HCT116 (cell line): Measurements from ENCODE around the gene SGIP1. TPM values are rescaled to one million over a fixed set of nuclear protein-coding genes. Genes with fewer than 3 reads are reported as not detected.

Experiments used
- ATAC-seq: fragments of 200-7000 bp; cut with Tn5 transposase; 2 replicates; pipeline ENCODE4 v1.9.1; 2020; ENCODE audit warnings: mild to moderate bottlenecking, moderate library complexity
- BruUV-seq: library from RNA; stranded (reverse); fragments of 400-500 nt; replicated peaks from 2 replicates; lab custom pipeline; 2021; lab: Mats Ljungman, UMichigan
- CTCF ChIA-PET: fragments of 300-600 bp; sonication (Branson Sonifier 250); formaldehyde crosslinking; loops from one replicate; lab custom pipeline; 2021; ENCODE audit warnings: antibody characterized with exemption; lab: Charles Lee
- POLR2A ChIA-PET: fragments of 300-600, 350-600 bp; sonication (Branson Sonifier 250); formaldehyde crosslinking; loops from one replicate; lab custom pipeline; 2021; ENCODE audit warnings: antibody characterized with exemption; lab: Charles Lee
- RAD21 ChIA-PET, 2 experiments: fragments of 300-600 bp; sonication (Branson Sonifier 250); formaldehyde crosslinking; loops; one replicate each; lab custom pipeline; 2023; ENCODE audit warnings: low total read pairs in 2 of 2; ENCODE audit not compliant: uncharacterized antibody in 2 of 2, unreplicated experiment in 2 of 2, low non-redundant PET in 1 of 2; lab: Charles Lee
- DNase-seq: peaks from one replicate; pipeline ENCODE4 v3.0.0-alpha.2; 2010; ENCODE audit warnings: low read depth, low spot score
- H2AFZ ChIP-seq: fragments of 200-600 bp; shearing (Covaris generic), sonication (generic); 2 replicates; pipeline ENCODE4 v1.6.1; 2017; ENCODE audit warnings: low read depth, mixed run types, mixed read lengths, antibody characterized with exemption, low read length; ENCODE audit not compliant: poor library complexity, severe bottlenecking
- H3K27ac ChIP-seq: 2 replicates; pipeline ENCODE4 v1.5.1; 2012; ENCODE audit warnings: low read depth, low read length
- H3K27me3 ChIP-seq: fragments of 200-600 bp; sonication (generic); 2 replicates; pipeline ENCODE4 v1.6.1; 2016; ENCODE audit warnings: mixed run types, low read length, mixed read lengths; ENCODE audit not compliant: insufficient read depth
- H3K36me3 ChIP-seq, 2 experiments: fragments of 200-500 bp in 1 of 2; fragments of 200-600 bp in 1 of 2; sonication (Bioruptor generic) in 1 of 2; sonication (generic) in 1 of 2; 2 replicates each; pipeline versions ENCODE4 v1.5.1 to v1.6.1; 2014 to 2016; ENCODE audit warnings: low read length in 2 of 2, inconsistent platforms in 1 of 2, mixed read lengths in 1 of 2, mixed run types in 1 of 2; ENCODE audit not compliant: insufficient read depth in 2 of 2, control insufficient read depth in 1 of 2
- H3K4me1 ChIP-seq, 2 experiments: fragments of 200-600 bp in 1 of 2; sonication (generic) in 1 of 2; 2 replicates each; pipeline versions ENCODE4 v1.5.1 to v1.6.1; 2012 to 2017; ENCODE audit warnings: low read length in 2 of 2, inconsistent platforms in 1 of 2, mild to moderate bottlenecking in 1 of 2, mixed read lengths in 1 of 2, mixed run types in 1 of 2, moderate library complexity in 1 of 2; ENCODE audit not compliant: insufficient read depth in 2 of 2, control insufficient read depth in 1 of 2
- H3K4me2 ChIP-seq: fragments of 200-600 bp; sonication (generic); 2 replicates; pipeline ENCODE4 v1.6.1; 2017; ENCODE audit warnings: mixed run types, low read length, mixed read lengths
- H3K4me3 ChIP-seq, 2 experiments: fragments of 200-600 bp in 1 of 2; sonication (generic) in 1 of 2; replicated peaks in 1 of 2; 2 replicates each; pipeline ENCODE4 v1.5.1; 2011 to 2016; ENCODE audit warnings: low read length in 2 of 2, control low read depth in 1 of 2, low read depth in 1 of 2, mild to moderate bottlenecking in 1 of 2, mixed read lengths in 1 of 2, mixed run types in 1 of 2
- H3K79me2 ChIP-seq: fragments of 200-600 bp; sonication (generic); 2 replicates; pipeline ENCODE4 v1.6.1; 2017; ENCODE audit warnings: mild to moderate bottlenecking, mixed run types, low read length, moderate library complexity, mixed read lengths; ENCODE audit not compliant: insufficient read depth
- H3K9ac ChIP-seq: fragments of 200-600 bp; sonication (generic); 2 replicates; pipeline ENCODE4 v1.6.1; 2016; ENCODE audit warnings: low read length, mixed read lengths
- H3K9me2 ChIP-seq: fragments of 200-600 bp; sonication (generic), shearing (Covaris generic); 2 replicates; pipeline ENCODE4 v1.6.1; 2017; ENCODE audit warnings: mixed run types, mild to moderate bottlenecking, moderate library complexity; ENCODE audit not compliant: insufficient read depth
- H3K9me3 ChIP-seq, 2 experiments: fragments of 200-500 bp in 1 of 2; fragments of 200-600 bp in 1 of 2; sonication (Bioruptor generic) in 1 of 2; sonication (generic) in 1 of 2; 2 replicates each; pipeline ENCODE4 v1.6.1; 2014 to 2017; ENCODE audit warnings: low read length in 2 of 2, mixed read lengths in 2 of 2, inconsistent platforms in 1 of 2, low read depth in 1 of 2, mild to moderate bottlenecking in 1 of 2, mixed run types in 1 of 2, moderate library complexity in 1 of 2; ENCODE audit not compliant: control insufficient read depth in 1 of 2, insufficient read depth in 1 of 2
- H4K20me1 ChIP-seq: fragments of 200-600 bp; sonication (generic), shearing (Covaris generic); 2 replicates; pipeline ENCODE4 v1.6.1; 2017; ENCODE audit warnings: mixed run types, mild to moderate bottlenecking, moderate library complexity; ENCODE audit not compliant: insufficient read depth
- CBX3 ChIP-seq: IDR thresholded peaks from 2 replicates; pipeline ENCODE4 v1.6.1; 2012; ENCODE audit warnings: low read depth
- CEBPB ChIP-seq: IDR thresholded peaks from 2 replicates; pipeline ENCODE4 v1.6.1; 2012; ENCODE audit warnings: low read depth
- CTCF ChIP-seq, 3 experiments: fragments of 200-600 bp in 1 of 3; sonication (generic) in 1 of 3; IDR thresholded peaks in 2 of 3; conservative IDR thresholded peaks in 1 of 3; 2 replicates each; pipeline ENCODE4 v1.5.1; 2012 to 2017; ENCODE audit warnings: low read depth in 2 of 3, low read length in 2 of 3, antibody characterized with exemption in 1 of 3, borderline replicate concordance in 1 of 3, control low read depth in 1 of 3, mild to moderate bottlenecking in 1 of 3, mixed read lengths in 1 of 3, mixed run types in 1 of 3, moderate library complexity in 1 of 3; ENCODE audit not compliant: insufficient read depth in 1 of 3
- ELF1 ChIP-seq: IDR thresholded peaks from 2 replicates; pipeline ENCODE4 v1.6.1; 2012; ENCODE audit warnings: low read depth, borderline replicate concordance
- EZH2 ChIP-seq: fragments of 200-600 bp; sonication (generic); IDR thresholded peaks from 2 replicates; pipeline ENCODE4 v1.6.1; 2017; ENCODE audit warnings: antibody characterized with exemption, mixed run types
- POLR2A ChIP-seq: IDR thresholded peaks from 2 replicates; pipeline ENCODE4 v1.7.0; 2011; ENCODE audit warnings: borderline replicate concordance; ENCODE audit not compliant: insufficient read depth, insufficient read length; ENCODE audit errors: extremely low read depth
- RAD21 ChIP-seq: IDR thresholded peaks from 2 replicates; pipeline ENCODE4 v1.6.1; 2012; ENCODE audit warnings: low read depth, mild to moderate bottlenecking
- REST ChIP-seq: IDR thresholded peaks from 2 replicates; pipeline ENCODE4 v1.6.1; 2012; ENCODE audit warnings: low read depth
- YY1 ChIP-seq: IDR thresholded peaks from 2 replicates; pipeline ENCODE4 v1.6.1; 2011; ENCODE audit warnings: low read length, low read depth, moderate library complexity, mild to moderate bottlenecking; ENCODE audit not compliant: insufficient replicate concordance; ENCODE audit errors: extremely low read depth
- ZFX ChIP-seq: fragments of 450-650 bp; IDR thresholded peaks from 2 replicates; pipeline ENCODE4 v1.6.1; 2017
- intact Hi-C: fragments of 100-400 bp; cut with micrococcal nuclease; formaldehyde crosslinking; loops from 2 replicates; pipeline ENCODE4 v1.10.0; 2022
- total RNA-seq: library from RNA; stranded (reverse); gene quantifications from one replicate; pipeline ENCODE4 v1.2.1, GENCODE V29; 2021; ENCODE audit not compliant: unreplicated experiment

SGIP1 gene
- total RNA-seq, 1 experiment from 2014 or later: 0.15 TPM

- no peak for TF ChIP-seq REST
- no peak for TF ChIP-seq ZFX
- TF ChIP-seq YY1: no peak
- no peak for TF ChIP-seq CEBPB
- no peak for TF ChIP-seq CBX3
- no peak for TF ChIP-seq POLR2A
- TF ChIP-seq RAD21: no peak
- TF ChIP-seq ELF1: no peak
Observed at GRCh38 chr1:66696771-66697170, 162.8 kb downstream of the SGIP1 start (continued).

GRCh38 chr1:66699213-66699612, 165.3 kb downstream of the SGIP1 start:
- no peaks in the 10 kb centered on the region for H3K36me3 ChIP-seq
- H3K4me2 ChIP-seq: no peak overlapping the region
- H3K4me1 ChIP-seq: no peaks in the 10 kb centered on the region
- no peaks in the 10 kb centered on the region for H4K20me1 ChIP-seq
- no peak for ATAC-seq
- POLR2A ChIA-PET: no interaction called here
- DNase-seq: no peak
- H3K79me2 ChIP-seq: no peaks in the 10 kb centered on the region
- no peaks in the 10 kb centered on the region for H3K27me3 ChIP-seq
- BruUV-seq: no TSS peak
- no peak for TF ChIP-seq CTCF (IDR thresholded peaks at IDR 0.05 in 2 of 3, conservative IDR thresholded peaks at IDR 0.05 in 1 of 3; ENCODE audit: borderline replicate concordance in 1 of 3, insufficient read depth in 1 of 3, low read depth in 2 of 3, low read length in 2 of 3)
- TF ChIP-seq REST: no peak
- TF ChIP-seq EZH2: no peak
- H3K9me2 ChIP-seq: no peaks in the 10 kb centered on the region
- H2AFZ ChIP-seq: no peak overlapping the region
- no peak overlapping the region for H3K4me3 ChIP-seq
- H3K9me3 ChIP-seq: no peaks in the 10 kb centered on the region
- no peak overlapping the region for H3K27ac ChIP-seq
- CTCF ChIA-PET: no interaction called here
- RAD21 ChIA-PET: no interaction called here
- intact Hi-C loops: no loop called here
- no peak overlapping the region for H3K9ac ChIP-seq
